Esophagus (tissue), 2 donors: ENCODE results near the gene EPS8L2. TPM values are rescaled to one million over a fixed set of nuclear protein-coding genes. Genes with fewer than 3 reads are reported as not detected.

ENCODE experiments used
- H3K27ac ChIP-seq, 2 donors: one replicate each; pipeline ENCODE4 v1.5.1; 2013; ENCODE audit warnings: low read depth in 2 of 2, mild to moderate bottlenecking in 2 of 2, inconsistent platforms in 1 of 2, low read length in 1 of 2, moderate library complexity in 1 of 2
- H3K27me3 ChIP-seq, 2 donors: one replicate each; pipeline ENCODE4 v1.6.1; 2013; ENCODE audit warnings: low read length in 2 of 2, control low read depth in 1 of 2, mild to moderate bottlenecking in 1 of 2; ENCODE audit not compliant: insufficient read depth in 2 of 2, control insufficient read depth in 1 of 2
- H3K36me3 ChIP-seq, 2 donors: one replicate each; pipeline ENCODE4 v1.6.1; 2013; ENCODE audit warnings: low read length in 1 of 2; ENCODE audit not compliant: control insufficient read depth in 2 of 2, insufficient read depth in 2 of 2
- H3K4me1 ChIP-seq, 2 donors: one replicate each; pipeline ENCODE4 v1.6.1; 2013; ENCODE audit warnings: low read length in 1 of 2; ENCODE audit not compliant: control insufficient read depth in 2 of 2, insufficient read depth in 2 of 2
- H3K4me3 ChIP-seq, 2 donors: one replicate each; pipeline ENCODE4 v1.5.1; 2013; ENCODE audit warnings: low read length in 2 of 2, mild to moderate bottlenecking in 2 of 2, low read depth in 1 of 2, moderate library complexity in 1 of 2
- H3K9me3 ChIP-seq, 2 donors: one replicate each; pipeline ENCODE4 v1.6.1; 2013; ENCODE audit warnings: mild to moderate bottlenecking in 2 of 2, low read depth in 1 of 2, low read length in 1 of 2, moderate library complexity in 1 of 2; ENCODE audit not compliant: control insufficient read depth in 2 of 2, insufficient read depth in 1 of 2
- WGBS, 2 donors: extraction: QIAGEN DNeasy Blood & Tissue Kit; methylation state at CpG; one replicate each; pipeline ENCODE4 v1.1.7; 2013; 5-methylcytosine and 5-hydroxymethylcytosine counted together
- polyA plus RNA-seq, 2 donors: library from polyadenylated mRNA; stranded (reverse); fragments of 200-250 nt; gene quantifications; one replicate each; pipeline ENCODE4 v1.2.3, GENCODE V29; 2013
- donor health status: healthy with polysubstance abuse.
- donor health status: Bipolar disorder and iron deficiency.

EPS8L2 gene
- polyA plus RNA-seq, 2 donors = 254 to 440 TPM

DNA sequence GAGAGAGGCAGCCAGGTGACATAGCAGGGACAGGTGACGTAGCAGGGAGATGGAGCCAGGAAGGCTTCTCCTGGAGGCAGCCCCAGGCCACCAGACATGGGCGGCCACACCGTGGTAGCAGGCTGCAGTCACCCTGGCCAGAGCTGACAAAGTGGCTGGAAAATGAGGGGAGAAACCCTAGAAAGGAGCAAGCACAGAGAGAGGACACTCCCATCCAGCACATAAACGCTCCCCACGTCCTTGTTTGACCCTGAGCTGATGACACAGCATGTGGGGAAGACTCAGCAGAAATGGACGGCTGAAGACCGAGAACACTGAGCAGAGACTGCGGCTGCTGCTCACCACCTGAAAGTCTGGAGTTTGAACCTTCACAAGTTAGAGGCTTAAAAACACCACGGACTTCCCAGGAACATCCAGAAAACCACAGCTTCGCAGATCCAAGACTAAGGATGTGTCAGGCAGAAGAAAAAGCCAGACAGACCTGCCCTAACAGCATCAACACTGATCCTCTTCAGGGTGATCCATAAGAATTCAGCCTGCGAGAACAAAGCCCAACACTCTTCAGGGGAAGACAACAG is 40.2 kb upstream of the EPS8L2 start:
- Histone ChIP-seq H3K27me3 (no peaks in the 10 kb centered on the region), H3K4me3 (no peak overlapping the region), H3K36me3 (peaks cover 0 to 17% of the 10 kb centered on the region in 2 donors), H3K4me1 (peaks cover 3 to 6% of the 10 kb centered on the region in 2 donors), H3K27ac (peak overlapping the region; percentile 15 to 80), H3K9me3 (no peaks in the 10 kb centered on the region)
- 50 to 59% methylated on average over 11 of the region's 11 CpGs for WGBS, 2 donors

GRCh38 chr11:673866-674265 is 32.2 kb upstream of the EPS8L2 start:
- Histone ChIP-seq H3K27ac (no peak overlapping the region), H3K36me3 (peaks cover 0 to 23% of the 10 kb centered on the region in 2 donors), H3K4me1 (no peaks in the 10 kb centered on the region), H3K9me3 (no peaks in the 10 kb centered on the region), H3K4me3 (no peak overlapping the region), H3K27me3 (no peaks in the 10 kb centered on the region)
- 92 to 93% methylated on average over 8 of the region's 8 CpGs for WGBS, 2 donors

- no peak overlapping the region for H3K27ac ChIP-seq
These were observed 31.6 kb upstream of the EPS8L2 start for GRCh38 chr11:674406-674805.

GRCh38 chr11:678297-678696 is 27.7 kb upstream of the EPS8L2 start:
- H3K36me3 ChIP-seq = peaks cover 5 to 42% of the 10 kb centered on the region in 2 donors
- no peaks in the 10 kb centered on the region for H3K9me3 ChIP-seq
- H3K27ac ChIP-seq = no peak overlapping the region
- H3K4me1 ChIP-seq = no peaks in the 10 kb centered on the region
- WGBS, 2 donors = 93 to 95% methylated on average over 3 of the region's 3 CpGs
- H3K4me3 ChIP-seq = no peak overlapping the region
- no peaks in the 10 kb centered on the region for H3K27me3 ChIP-seq

More at GRCh38 chr11:674406-674805, 31.6 kb upstream of the EPS8L2 start:
- Histone ChIP-seq H3K9me3 (no peaks in the 10 kb centered on the region), H3K4me3 (no peak overlapping the region), H3K27me3 (no peaks in the 10 kb centered on the region), H3K4me1 (no peaks in the 10 kb centered on the region), H3K36me3 (peaks cover 0 to 24% of the 10 kb centered on the region in 2 donors)
- 90 to 92% methylated on average over 17 of the region's 17 CpGs for WGBS, 2 donors

GRCh38 chr11:679271-680207 is 26.5 kb upstream of the EPS8L2 start:
- no peak overlapping the region for H3K27ac ChIP-seq
- H3K4me3 ChIP-seq = no peak overlapping the region
- 94 to 95% methylated on average over 36 of the region's 36 CpGs for WGBS, 2 donors
- no peaks in the 10 kb centered on the region for H3K4me1 ChIP-seq
- no peaks in the 10 kb centered on the region for H3K9me3 ChIP-seq
- no peaks in the 10 kb centered on the region for H3K27me3 ChIP-seq
- peaks cover 6 to 34% of the 10 kb centered on the region in 2 donors for H3K36me3 ChIP-seq

- 87 to 88% methylated on average over 19 of the region's 19 CpGs for WGBS, 2 donors
- Histone ChIP-seq H3K9me3 (no peaks in the 10 kb centered on the region), H3K27ac (no peak overlapping the region), H3K36me3 (peaks cover 9 to 33% of the 10 kb centered on the region in 2 donors), H3K4me3 (no peak overlapping the region), H3K4me1 (no peaks in the 10 kb centered on the region), H3K27me3 (no peaks in the 10 kb centered on the region)
These were observed 25.6 kb upstream of the EPS8L2 start for GRCh38 chr11:680476-680875.

GRCh38 chr11:680970-681369 is 25.1 kb upstream of the EPS8L2 start:
- Histone ChIP-seq H3K27me3 (no peaks in the 10 kb centered on the region), H3K27ac (no peak overlapping the region), H3K4me1 (no peaks in the 10 kb centered on the region), H3K9me3 (no peaks in the 10 kb centered on the region), H3K4me3 (no peak overlapping the region), H3K36me3 (peaks cover 9 to 33% of the 10 kb centered on the region in 2 donors)
- WGBS, 2 donors = 89 to 90% methylated on average over 13 of the region's 13 CpGs

DNA sequence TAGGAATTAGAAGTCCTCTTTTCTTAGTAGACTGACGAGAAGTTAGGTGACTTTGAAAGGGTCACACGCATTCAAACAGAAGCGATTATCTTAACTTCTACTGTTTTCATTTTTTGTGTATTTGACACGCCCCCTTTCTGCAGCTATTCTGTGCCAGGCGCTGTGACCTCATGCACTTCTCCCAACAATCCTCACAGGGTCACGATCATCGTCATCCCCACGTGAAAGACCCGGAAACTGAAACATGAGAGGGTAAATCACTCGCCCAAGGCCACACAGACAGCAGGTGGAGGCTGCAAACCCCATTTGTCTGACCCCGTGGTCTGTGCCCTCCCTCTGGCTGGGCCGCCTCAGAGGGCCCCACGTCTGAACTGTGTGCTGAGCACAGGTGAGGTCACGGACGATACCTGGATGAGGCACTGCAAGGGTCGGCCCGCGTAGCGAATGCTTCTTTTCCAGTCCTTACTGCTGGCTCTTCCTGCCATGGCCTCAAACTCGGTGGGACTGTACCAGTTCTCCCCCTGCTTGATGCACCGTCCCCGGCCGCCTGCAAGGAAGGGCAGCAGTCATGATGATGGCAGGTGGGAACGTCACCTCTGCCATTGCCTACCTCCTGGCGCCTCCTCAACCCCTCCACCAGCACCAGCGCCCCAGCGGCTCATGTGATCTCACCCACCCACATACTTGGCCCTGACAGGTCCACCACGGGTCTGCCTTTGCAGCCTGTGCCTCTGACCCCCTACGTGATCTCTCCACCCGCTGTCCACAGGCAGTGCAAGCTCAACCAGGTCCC is 19.4 kb upstream of the EPS8L2 start:
- H3K9me3 ChIP-seq = no peaks in the 10 kb centered on the region
- WGBS, 2 donors = 93% methylated on average over 30 of the region's 30 CpGs
- no peaks in the 10 kb centered on the region for H3K4me1 ChIP-seq
- H3K27me3 ChIP-seq = no peaks in the 10 kb centered on the region
- H3K36me3 ChIP-seq = peaks cover 15 to 41% of the 10 kb centered on the region in 2 donors
- no peak overlapping the region for H3K27ac ChIP-seq
- H3K4me3 ChIP-seq = no peak overlapping the region

DNA sequence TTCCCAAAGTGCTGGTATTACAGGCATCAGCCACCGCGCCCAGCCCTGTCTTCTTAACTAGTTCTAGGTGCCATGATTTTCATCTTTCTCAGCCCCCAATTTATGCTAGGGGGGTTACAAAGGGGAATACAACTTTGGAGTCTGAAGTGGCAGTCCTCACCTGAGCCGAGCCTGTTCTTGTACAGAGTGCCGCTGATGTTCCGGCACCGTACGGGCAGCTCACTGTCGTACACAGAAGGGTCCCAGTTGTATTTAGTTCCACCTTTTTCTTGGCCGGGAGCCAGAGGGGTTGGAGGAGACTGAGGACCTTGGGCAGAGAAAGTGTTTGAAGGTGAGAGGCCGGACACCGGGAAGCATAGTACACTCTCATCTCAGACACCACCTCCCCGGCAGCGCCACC is 18.3 kb upstream of the EPS8L2 start:
- H3K27ac ChIP-seq = no peak overlapping the region
- H3K36me3 ChIP-seq = peaks cover 11 to 34% of the 10 kb centered on the region in 2 donors
- 90 to 91% methylated on average over 13 of the region's 13 CpGs for WGBS, 2 donors
- peaks cover 0 to 2% of the 10 kb centered on the region in 2 donors for H3K4me1 ChIP-seq
- no peaks in the 10 kb centered on the region for H3K9me3 ChIP-seq
- H3K27me3 ChIP-seq = no peaks in the 10 kb centered on the region
- no peak overlapping the region for H3K4me3 ChIP-seq
